Activated CD4-positive, alpha-beta T cell treated with anti-CD3 and anti-CD28 coated beads, Interleukin-2, amount 10 ng/mL, durations not matched to agents 24 days and 14 days (primary cell): ENCODE data around the gene CD244. TPM values are rescaled to one million over a fixed set of nuclear protein-coding genes. Genes with fewer than 3 reads are reported as not detected.

Source experiments
- DNase-seq: peaks from one replicate; pipeline ENCODE4 v3.0.0; 2022
- H3K27ac Mint-ChIP-seq: one replicate; pipeline ENCODE4 v1.8.0; 2022; ENCODE audit warnings: mild to moderate bottlenecking, mixed read lengths
- H3K27me3 Mint-ChIP-seq: one replicate; pipeline ENCODE4 v1.8.0; 2022; ENCODE audit warnings: mixed read lengths
- H3K36me3 Mint-ChIP-seq: one replicate; pipeline ENCODE4 v1.8.0; 2022; ENCODE audit warnings: low read depth, mild to moderate bottlenecking, mixed read lengths
- H3K4me1 Mint-ChIP-seq: one replicate; pipeline ENCODE4 v1.8.0; 2021; ENCODE audit warnings: mixed read lengths
- H3K4me3 Mint-ChIP-seq: one replicate; pipeline ENCODE4 v1.8.0; 2022; ENCODE audit warnings: mild to moderate bottlenecking, moderate library complexity, mixed read lengths
- H3K9me3 Mint-ChIP-seq: one replicate; pipeline ENCODE4 v1.8.0; 2021; ENCODE audit warnings: mixed read lengths
- intact Hi-C: fragments of 100-400 bp; cut with micrococcal nuclease; formaldehyde crosslinking; loops from one replicate; pipeline ENCODE4 v1.15.1; 2023
- total RNA-seq: library from RNA; stranded (reverse); gene quantifications from 2 replicates; pipeline ENCODE4 v1.2.3, GENCODE V29; 2022

CD244 gene
- total RNA-seq, 1 donor from 2014 or later, result not detected

DNA sequence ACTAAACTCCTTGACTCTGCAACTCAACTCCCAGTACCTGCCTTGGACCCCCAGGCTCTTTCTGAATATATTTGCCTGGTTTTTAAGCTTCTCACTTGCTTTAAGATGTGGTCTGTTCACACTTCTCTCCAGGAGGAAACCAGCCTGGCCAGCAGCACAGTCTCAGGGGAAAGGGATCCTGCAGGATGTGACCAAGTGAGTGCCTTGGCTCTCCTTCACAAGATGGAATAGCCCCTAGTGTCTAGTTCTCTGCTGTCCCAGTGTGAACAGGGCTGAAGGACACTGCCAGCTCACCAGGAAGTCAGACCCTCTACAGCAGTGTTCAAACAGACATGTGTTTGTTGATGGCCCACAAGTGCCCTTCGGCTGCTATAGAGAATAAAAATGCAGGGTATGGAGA is 32.9 kb downstream of the CD244 start:
- Mint-ChIP-seq H3K27ac (no peak overlapping the region), H3K36me3 (no peaks in the 10 kb centered on the region), H3K27me3 (no peaks in the 10 kb centered on the region), H3K4me3 (no peak overlapping the region), H3K4me1 (peaks cover 9% of the 10 kb centered on the region), H3K9me3 (no peaks in the 10 kb centered on the region)
- DNase-seq, result no peak
- intact Hi-C loops, result loop anchor here (2.0 kb wide), 3 partner anchors 53 to 149 kb away; no protein-coding TSS in a partner anchor

DNA sequence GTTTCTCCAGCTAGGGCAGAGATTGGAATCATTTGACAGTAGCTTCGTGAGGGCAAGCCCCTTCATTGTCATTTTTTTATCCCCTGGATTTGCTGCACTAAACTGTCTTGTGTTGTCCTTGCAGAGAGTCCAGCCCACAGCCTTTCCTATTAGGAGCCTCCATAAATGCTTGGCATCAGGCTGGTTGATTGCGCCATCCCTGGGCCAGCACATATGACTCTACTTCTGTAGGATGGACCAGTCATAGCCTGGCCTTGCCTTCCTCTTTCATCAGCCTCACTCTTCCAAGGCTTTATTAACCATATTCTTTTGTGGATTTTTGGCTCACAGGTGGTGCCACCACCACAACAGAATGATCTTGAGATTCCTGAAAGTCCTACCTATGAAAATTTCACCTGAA is 35.3 kb downstream of the CD244 start:
- no peak overlapping the region for H3K4me3 Mint-ChIP-seq
- intact Hi-C loops, result no loop called here
- H3K4me1 Mint-ChIP-seq, result peaks cover 3% of the 10 kb centered on the region
- peaks cover 3% of the 10 kb centered on the region for H3K36me3 Mint-ChIP-seq
- no peak overlapping the region for H3K27ac Mint-ChIP-seq
- no peaks in the 10 kb centered on the region for H3K27me3 Mint-ChIP-seq
- DNase-seq, result no peak
- H3K9me3 Mint-ChIP-seq, result no peaks in the 10 kb centered on the region

DNA sequence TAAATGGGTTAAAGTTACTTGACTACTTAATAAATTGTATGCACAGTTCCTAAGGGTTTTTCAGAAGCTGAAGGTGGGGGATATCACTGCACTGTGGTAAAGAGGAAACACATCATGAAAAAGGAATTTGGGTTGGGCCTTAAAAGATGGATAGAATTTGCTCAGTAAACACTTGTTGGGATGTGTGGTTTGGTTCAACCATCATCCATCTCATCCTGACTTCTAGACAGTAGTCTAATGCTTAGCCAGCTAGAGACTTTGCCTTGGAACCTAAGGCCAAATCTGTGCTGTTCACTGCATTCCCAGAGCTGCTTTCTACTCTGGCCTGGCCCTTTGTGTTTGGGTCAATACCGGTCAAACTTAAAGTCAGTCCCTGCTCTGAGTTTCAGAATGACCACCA is 36.1 kb downstream of the CD244 start:
- H3K27ac Mint-ChIP-seq, result no peak overlapping the region
- H3K9me3 Mint-ChIP-seq, result no peaks in the 10 kb centered on the region
- peaks cover 3% of the 10 kb centered on the region for H3K4me1 Mint-ChIP-seq
- peaks cover 3% of the 10 kb centered on the region for H3K36me3 Mint-ChIP-seq
- no peak for DNase-seq
- intact Hi-C loops, result no loop called here
- no peaks in the 10 kb centered on the region for H3K27me3 Mint-ChIP-seq
- H3K4me3 Mint-ChIP-seq, result no peak overlapping the region

- no peaks in the 10 kb centered on the region for H3K4me1 Mint-ChIP-seq
- no peak overlapping the region for H3K4me3 Mint-ChIP-seq
- peaks cover under 1% of the 10 kb centered on the region for H3K27me3 Mint-ChIP-seq
- intact Hi-C loops, result no loop called here
- no peaks in the 10 kb centered on the region for H3K9me3 Mint-ChIP-seq
- no peak overlapping the region for H3K27ac Mint-ChIP-seq
- peaks cover 3% of the 10 kb centered on the region for H3K36me3 Mint-ChIP-seq
- no peak for DNase-seq
Observed at GRCh38 chr1:160823296-160823695, 39.4 kb downstream of the CD244 start.

DNA sequence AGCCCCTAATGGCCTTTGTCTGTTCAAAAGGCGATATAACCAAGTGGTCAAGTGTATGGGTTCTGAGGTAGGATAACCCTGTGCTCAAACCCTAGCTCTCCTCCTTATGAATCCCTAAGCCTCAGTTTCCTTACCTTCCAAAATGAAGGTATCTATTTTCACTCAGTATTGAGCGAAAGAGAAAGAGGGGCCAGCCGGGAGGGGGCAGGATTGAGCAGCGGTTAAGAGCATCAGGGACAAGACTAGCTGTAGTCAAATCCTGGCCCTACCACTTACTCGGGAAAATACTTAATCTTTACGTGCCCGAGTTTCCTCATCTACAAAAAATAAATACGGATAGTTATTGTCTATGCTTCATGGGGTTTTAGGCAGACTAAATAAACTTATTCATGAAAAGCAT is 41.1 kb downstream of the CD244 start:
- no peak overlapping the region for H3K27ac Mint-ChIP-seq
- no peak for DNase-seq
- intact Hi-C loops, result no loop called here
- H3K27me3 Mint-ChIP-seq, result peaks cover 2% of the 10 kb centered on the region
- no peaks in the 10 kb centered on the region for H3K4me1 Mint-ChIP-seq
- no peaks in the 10 kb centered on the region for H3K9me3 Mint-ChIP-seq
- H3K36me3 Mint-ChIP-seq, result peaks cover 3% of the 10 kb centered on the region
- H3K4me3 Mint-ChIP-seq, result no peak overlapping the region

DNA sequence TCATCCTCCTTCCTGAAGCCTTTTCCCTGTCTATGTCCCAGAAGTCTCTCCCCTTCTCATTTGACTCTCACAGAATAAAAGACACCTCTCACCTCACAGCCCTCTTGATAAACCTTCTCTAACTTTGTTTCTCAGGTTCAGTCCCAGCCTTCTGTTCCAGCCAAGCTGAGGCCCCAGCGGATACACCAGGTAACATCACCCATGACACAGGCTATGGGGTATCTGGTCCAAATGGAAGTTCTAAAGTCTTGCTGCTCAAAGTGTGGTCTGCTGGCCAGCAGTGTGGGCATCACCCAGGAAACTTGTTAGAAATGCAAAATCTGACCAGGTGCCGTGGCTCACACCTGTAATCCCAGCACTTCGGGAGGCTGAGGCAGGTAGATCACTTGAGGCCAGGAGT is 43.5 kb downstream of the CD244 start:
- Mint-ChIP-seq H3K36me3 (peaks cover 3% of the 10 kb centered on the region), H3K4me1 (no peaks in the 10 kb centered on the region)

GRCh38 chr1:160818207-160818937 is 44.3 kb downstream of the CD244 start:
- intact Hi-C loops, result no loop called here
- DNase-seq, result no peak
- H3K36me3 Mint-ChIP-seq, result peaks cover 6% of the 10 kb centered on the region
- H3K27ac Mint-ChIP-seq, result no peak overlapping the region
- H3K4me3 Mint-ChIP-seq, result no peak overlapping the region
- H3K4me1 Mint-ChIP-seq, result peaks cover 5% of the 10 kb centered on the region
- H3K27me3 Mint-ChIP-seq, result peaks cover 2% of the 10 kb centered on the region
- H3K9me3 Mint-ChIP-seq, result no peaks in the 10 kb centered on the region

More for the DNA sequence above, 43.5 kb downstream of the CD244 start:
- Mint-ChIP-seq H3K27ac (no peak overlapping the region), H3K4me3 (no peak overlapping the region), H3K27me3 (peaks cover 2% of the 10 kb centered on the region), H3K9me3 (no peaks in the 10 kb centered on the region)
- DNase-seq, result no peak
- intact Hi-C loops, result no loop called here

DNA sequence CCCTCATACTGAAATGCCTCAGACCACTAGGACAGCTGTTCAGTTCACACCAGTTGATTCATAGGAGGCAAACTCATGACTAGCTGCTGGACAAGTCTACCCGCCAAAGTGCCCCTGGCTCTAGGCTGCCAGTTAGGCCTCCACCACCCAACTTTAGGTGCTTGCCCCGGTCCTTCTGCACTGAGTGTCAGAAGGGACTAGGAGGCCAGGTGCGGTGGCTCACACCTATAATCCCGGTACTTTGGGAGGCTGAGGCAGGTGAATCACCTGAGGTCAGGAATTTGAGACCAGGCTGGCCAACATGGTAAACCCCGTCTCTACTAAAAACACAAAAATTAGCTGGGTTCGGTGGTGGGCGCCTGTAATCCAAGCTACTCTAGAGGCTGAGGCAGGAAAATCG is 47.8 kb downstream of the CD244 start:
- Mint-ChIP-seq H3K36me3 (peaks cover 4% of the 10 kb centered on the region), H3K4me1 (peaks cover 11% of the 10 kb centered on the region), H3K27ac (no peak overlapping the region), H3K27me3 (peaks cover 4% of the 10 kb centered on the region), H3K4me3 (no peak overlapping the region), H3K9me3 (no peaks in the 10 kb centered on the region)
- DNase-seq, result no peak
- intact Hi-C loops, result no loop called here

GRCh38 chr1:160814316-160814715 is 48.4 kb downstream of the CD244 start:
- Mint-ChIP-seq H3K36me3 (peaks cover 4% of the 10 kb centered on the region), H3K9me3 (no peaks in the 10 kb centered on the region), H3K4me1 (peaks cover 11% of the 10 kb centered on the region), H3K4me3 (no peak overlapping the region), H3K27ac (no peak overlapping the region), H3K27me3 (peaks cover 4% of the 10 kb centered on the region)
- intact Hi-C loops, result no loop called here
- DNase-seq, result no peak

- H3K9me3 Mint-ChIP-seq, result no peaks in the 10 kb centered on the region
- peaks cover 6% of the 10 kb centered on the region for H3K36me3 Mint-ChIP-seq
- DNase-seq, result no peak
- H3K27ac Mint-ChIP-seq, result no peak overlapping the region
- H3K4me3 Mint-ChIP-seq, result no peak overlapping the region
- H3K27me3 Mint-ChIP-seq, result peaks cover 3% of the 10 kb centered on the region
- H3K4me1 Mint-ChIP-seq, result peaks cover 11% of the 10 kb centered on the region
- intact Hi-C loops, result no loop called here
Observed at GRCh38 chr1:160813215-160813614, 49.5 kb downstream of the CD244 start.

GRCh38 chr1:160811147-160811546 is 51.5 kb downstream of the CD244 start:
- Mint-ChIP-seq H3K27ac (no peak overlapping the region), H3K36me3 (peaks cover 14% of the 10 kb centered on the region), H3K27me3 (peaks cover 2% of the 10 kb centered on the region), H3K4me3 (no peak overlapping the region), H3K4me1 (peaks cover 11% of the 10 kb centered on the region), H3K9me3 (peaks cover 9% of the 10 kb centered on the region)
- DNase-seq, result no peak
- intact Hi-C loops, result no loop called here

- Mint-ChIP-seq H3K36me3 (peaks cover 19% of the 10 kb centered on the region), H3K4me1 (peaks cover 13% of the 10 kb centered on the region), H3K9me3 (peaks cover 15% of the 10 kb centered on the region), H3K27ac (no peak overlapping the region), H3K4me3 (no peak overlapping the region), H3K27me3 (peaks cover 2% of the 10 kb centered on the region)
- DNase-seq, result no peak
- intact Hi-C loops, result no loop called here
Observed at GRCh38 chr1:160810486-160810885, 52.2 kb downstream of the CD244 start.

GRCh38 chr1:160808289-160808688 is 54.4 kb downstream of the CD244 start:
- no peak overlapping the region for H3K4me3 Mint-ChIP-seq
- H3K27ac Mint-ChIP-seq, result no peak overlapping the region
- H3K4me1 Mint-ChIP-seq, result peaks cover 7% of the 10 kb centered on the region
- peaks cover 22% of the 10 kb centered on the region for H3K36me3 Mint-ChIP-seq
- H3K9me3 Mint-ChIP-seq, result peaks cover 24% of the 10 kb centered on the region
- intact Hi-C loops, result no loop called here
- DNase-seq, result no peak
- peaks cover 8% of the 10 kb centered on the region for H3K27me3 Mint-ChIP-seq

GRCh38 chr1:160807738-160808137 is 54.9 kb downstream of the CD244 start:
- Mint-ChIP-seq H3K4me1 (peaks cover 2% of the 10 kb centered on the region), H3K27ac (no peak overlapping the region), H3K9me3 (peaks cover 24% of the 10 kb centered on the region), H3K36me3 (peaks cover 24% of the 10 kb centered on the region), H3K27me3 (peaks cover 8% of the 10 kb centered on the region), H3K4me3 (no peak overlapping the region)
- intact Hi-C loops, result no loop called here
- DNase-seq, result no peak

DNA sequence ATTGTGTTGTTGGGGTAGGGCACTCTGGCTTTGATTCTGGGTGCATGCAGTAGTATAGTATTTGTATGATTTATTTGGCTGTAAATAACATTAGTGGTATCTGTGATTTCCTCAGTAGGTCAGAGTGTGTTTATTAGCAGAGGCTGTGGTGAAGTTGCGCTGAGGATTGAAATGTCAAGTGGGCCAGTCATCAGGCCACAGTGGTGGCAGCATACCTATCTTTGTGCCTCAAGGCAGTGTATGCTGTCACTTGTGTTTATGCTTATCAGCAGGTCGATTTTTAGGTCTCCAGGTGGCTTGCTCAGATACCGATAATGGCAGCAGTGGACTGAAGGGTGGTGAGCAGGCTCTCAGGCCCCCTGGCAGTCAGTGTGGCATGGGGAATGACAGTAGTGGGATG is 55.4 kb downstream of the CD244 start:
- no peak for DNase-seq
- H3K9me3 Mint-ChIP-seq, result peaks cover 24% of the 10 kb centered on the region
- H3K4me1 Mint-ChIP-seq, result peaks cover 2% of the 10 kb centered on the region
- peaks cover 27% of the 10 kb centered on the region for H3K36me3 Mint-ChIP-seq
- peaks cover 8% of the 10 kb centered on the region for H3K27me3 Mint-ChIP-seq
- no peak overlapping the region for H3K4me3 Mint-ChIP-seq
- intact Hi-C loops, result no loop called here
- no peak overlapping the region for H3K27ac Mint-ChIP-seq
